ENCODE data around the gene DCLRE1C. TPM values are rescaled to one million over a fixed set of nuclear protein-coding genes. Genes with fewer than 3 reads are reported as not detected.

The DCLRE1C gene
- total and polyA plus RNA-seq, 4 donors = 0.93 to 9.9 (median 3.1) TPM

- DNase-seq (ENCODE audit: low spot score) = no peak
- Histone ChIP-seq H3K9ac (ENCODE audit: low read depth in 1 of 2, low read length in 2 of 2) (no peak overlapping the region), H3K27ac (ENCODE audit: low read depth in 1 of 2, low read length in 2 of 2) (no peak overlapping the region), H3K4me1 (ENCODE audit: control insufficient read depth in 4 of 4, insufficient read depth in 4 of 4, low read length in 3 of 4) (no peaks in the 10 kb centered on the region), H3K27me3 (ENCODE audit: control insufficient read depth in 4 of 4, insufficient read depth in 4 of 4, low read length in 3 of 4) (no peaks in the 10 kb centered on the region), H3K9me3 (ENCODE audit: control insufficient read depth in 4 of 4, low read length in 3 of 4) (no peaks in the 10 kb centered on the region), H3K36me3 (ENCODE audit: control insufficient read depth in 4 of 4, insufficient read depth in 3 of 4, low read depth in 1 of 4, low read length in 3 of 4) (no peaks in the 10 kb centered on the region), H3K4me3 (ENCODE audit: low read depth in 1 of 3, low read length in 3 of 3) (no peak overlapping the region)
- 86% methylated on average over 2 of the region's 2 CpGs for WGBS
- TF ChIP-seq ZBTB33 (IDR thresholded peaks at IDR 0.05) (no peak), TAF1 (conservative IDR thresholded peaks at IDR 0.05) (no peak), MAX (IDR thresholded peaks at IDR 0.05) (no peak), HNF4A (conservative IDR thresholded peaks at IDR 0.05) (no peak), JUND (IDR thresholded peaks at IDR 0.05) (no peak), YY1 (IDR thresholded peaks at IDR 0.05) (no peak), RAD21 (IDR thresholded peaks at IDR 0.05) (peak in 1 of 2 donors; percentile 12), CTCF (IDR thresholded peaks at IDR 0.05; ENCODE audit: low read depth, low read length, missing input control) (peak; percentile 19)
Measured at GRCh38 chr10:14889318-14889717, 64.6 kb downstream of the DCLRE1C start.

- WGBS = 95% methylated on average over 3 of the region's 3 CpGs
- no peak for TF ChIP-seq NR2F2 (IDR thresholded peaks at IDR 0.05)
- no peak for TF ChIP-seq ZBTB33 (IDR thresholded peaks at IDR 0.05)
- TF ChIP-seq HNF4A (conservative IDR thresholded peaks at IDR 0.05) = no peak
- TF ChIP-seq REST (IDR thresholded peaks at IDR 0.05) = no peak
- TF ChIP-seq YY1 (IDR thresholded peaks at IDR 0.05) = no peak
- no peak for TF ChIP-seq GABPA (IDR thresholded peaks at IDR 0.05 in 1 of 2, conservative IDR thresholded peaks at IDR 0.05 in 1 of 2)
- no peak for TF ChIP-seq RAD21 (IDR thresholded peaks at IDR 0.05)
- no peak for TF ChIP-seq FOXA1 (IDR thresholded peaks at IDR 0.05)
- TF ChIP-seq EGR1 (IDR thresholded peaks at IDR 0.05; ENCODE audit: low read depth in 2 of 2) = no peak
- no peak for TF ChIP-seq SP1 (IDR thresholded peaks at IDR 0.05)
- TF ChIP-seq CTCF (IDR thresholded peaks at IDR 0.05; ENCODE audit: low read depth, low read length, missing input control) = no peak
- TF ChIP-seq ATF3 (IDR thresholded peaks at IDR 0.05) = no peak
- no peak for TF ChIP-seq TAF1 (conservative IDR thresholded peaks at IDR 0.05)
- TF ChIP-seq RXRA (IDR thresholded peaks at IDR 0.05) = no peak
- Histone ChIP-seq H3K4me3 (ENCODE audit: low read depth in 1 of 3, low read length in 3 of 3) (no peak overlapping the region), H3K9ac (ENCODE audit: low read depth in 1 of 2, low read length in 2 of 2) (no peak overlapping the region), H3K27ac (ENCODE audit: low read depth in 1 of 2, low read length in 2 of 2) (no peak overlapping the region), H3K4me1 (ENCODE audit: control insufficient read depth in 4 of 4, insufficient read depth in 4 of 4, low read length in 3 of 4) (peaks cover 2 to 5% (median 2%) of the 10 kb centered on the region in 4 donors), H3K27me3 (ENCODE audit: control insufficient read depth in 4 of 4, insufficient read depth in 4 of 4, low read length in 3 of 4) (no peaks in the 10 kb centered on the region), H3K36me3 (ENCODE audit: control insufficient read depth in 4 of 4, insufficient read depth in 3 of 4, low read depth in 1 of 4, low read length in 3 of 4) (no peaks in the 10 kb centered on the region), H3K9me3 (ENCODE audit: control insufficient read depth in 4 of 4, low read length in 3 of 4) (no peaks in the 10 kb centered on the region)
- no peak for DNase-seq (ENCODE audit: low spot score)
Measured at GRCh38 chr10:14884082-14884481, 69.8 kb downstream of the DCLRE1C start.
